Endothelial cell of umbilical vein (primary cell): ENCODE results near the gene SCIN.

Experiments used
- CTCF ChIP-seq, 2 donors: IDR thresholded peaks; 1 replicate in 1 of 2; 2 replicates in 1 of 2; pipeline ENCODE4 v1.5.1; 2011; ENCODE audit warnings: low read length in 2 of 2, mild to moderate bottlenecking in 2 of 2, moderate library complexity in 2 of 2, control low read depth in 1 of 2, inconsistent platforms in 1 of 2, low read depth in 1 of 2; ENCODE audit not compliant: insufficient read depth in 1 of 2; ENCODE audit errors: extremely low read depth in 1 of 2
- EZH2 ChIP-seq: IDR thresholded peaks from 2 replicates; pipeline ENCODE4 v1.6.1; 2012; ENCODE audit warnings: borderline replicate concordance, low read depth, mild to moderate bottlenecking, moderate library complexity, low read length, inconsistent platforms; ENCODE audit not compliant: severe bottlenecking
- JUN ChIP-seq: IDR thresholded peaks from 2 replicates; pipeline ENCODE4 v1.6.1; 2011; ENCODE audit warnings: borderline replicate concordance, low read depth; ENCODE audit not compliant: insufficient read length, insufficient read depth
- POLR2A ChIP-seq: IDR thresholded peaks from 2 replicates; pipeline ENCODE4 v1.6.1; 2012; ENCODE audit warnings: low read depth, mild to moderate bottlenecking, control low read depth, low read length
- POLR2AphosphoS5 ChIP-seq: IDR thresholded peaks from 2 replicates; pipeline ENCODE4 v1.6.1; 2012; ENCODE audit warnings: low read depth, mild to moderate bottlenecking, control low read depth, low read length, moderate library complexity; ENCODE audit not compliant: insufficient read depth

GRCh38 chr7:12612622-12613021 lies 42.1 kb downstream of the SCIN start:
- TF ChIP-seq CTCF (IDR thresholded peaks at IDR 0.05; ENCODE audit: extremely low read depth in 1 of 2, insufficient read depth in 1 of 2, low read depth in 1 of 2, low read length in 2 of 2) (no peak), POLR2A (no peak), JUN (no peak), POLR2AphosphoS5 (no peak), EZH2 (no peak)
